HepG2 (cell line): ENCODE results near the gene ERVMER34-1. TPM values are rescaled to one million over a fixed set of nuclear protein-coding genes. Genes with fewer than 3 reads are reported as not detected.
A peak's percentile ranks its signal among the peaks of the same experiment; 100 is the strongest.

Experiments
- ATRX ChIP-seq: sonication (generic); formaldehyde crosslinking; IDR thresholded peaks from 2 replicates; pipeline ENCODE4 v1.4.0; 2020; ENCODE audit warnings: missing genetic modification reagents, borderline replicate concordance
- BRCA1 ChIP-seq: sonication (generic); formaldehyde crosslinking; IDR thresholded peaks from 2 replicates; pipeline ENCODE4 v1.4.0; 2020; ENCODE audit warnings: missing genetic modification reagents
- CENPX ChIP-seq: sonication (generic); formaldehyde crosslinking; IDR thresholded peaks from 2 replicates; pipeline ENCODE4 v1.9.0; 2021; ENCODE audit warnings: mild to moderate bottlenecking, missing genetic modification reagents, moderate library complexity
- GLI4 ChIP-seq: sonication (generic); formaldehyde crosslinking; IDR thresholded peaks from 2 replicates; pipeline ENCODE4 v1.5.1; 2020; ENCODE audit warnings: missing genetic modification reagents, mild to moderate bottlenecking, moderate library complexity, borderline replicate concordance
- HNF1A ChIP-seq, 2 experiments: sonication (generic) in 1 of 2; formaldehyde crosslinking in 1 of 2; IDR thresholded peaks; 2 replicates each; pipeline versions ENCODE4 v1.4.0 to v1.6.1; 2016 to 2020; ENCODE audit warnings: borderline replicate concordance in 1 of 2, low read depth in 1 of 2, mild to moderate bottlenecking in 1 of 2, missing genetic modification reagents in 1 of 2
- KDM3A ChIP-seq: IDR thresholded peaks from 2 replicates; pipeline ENCODE4 v1.6.1; 2018; ENCODE audit warnings: low read depth, missing compliant biosample characterization
- NFATC3 ChIP-seq: sonication (generic); formaldehyde crosslinking; IDR thresholded peaks from 2 replicates; pipeline ENCODE4 v1.5.1; 2020; ENCODE audit warnings: mild to moderate bottlenecking, missing genetic modification reagents
- POGZ ChIP-seq: sonication (generic); formaldehyde crosslinking; IDR thresholded peaks from 2 replicates; pipeline ENCODE4 v1.4.0; 2020; ENCODE audit warnings: mild to moderate bottlenecking, missing genetic modification reagents
- SIN3A ChIP-seq: IDR thresholded peaks from 2 replicates; pipeline ENCODE4 v1.6.1; 2011; ENCODE audit warnings: low read depth, mild to moderate bottlenecking, control low read depth, low read length, borderline replicate concordance
- SMYD3 ChIP-seq: sonication (generic); formaldehyde crosslinking; IDR thresholded peaks from 2 replicates; pipeline ENCODE4 v1.8.1; 2023; ENCODE audit warnings: mild to moderate bottlenecking, missing genetic modification reagents
- TFAP4 ChIP-seq: sonication (generic); IDR thresholded peaks from 2 replicates; pipeline ENCODE4 v1.6.1; 2016; ENCODE audit warnings: low read depth, borderline replicate concordance
- ZNF253 ChIP-seq: sonication (generic); formaldehyde crosslinking; IDR thresholded peaks from 2 replicates; pipeline ENCODE4 v1.8.0; 2022; ENCODE audit warnings: mild to moderate bottlenecking, missing genetic modification reagents, borderline replicate concordance
- ZNF337 ChIP-seq: sonication (generic); formaldehyde crosslinking; IDR thresholded peaks from 2 replicates; pipeline ENCODE4 v1.5.1; 2020; ENCODE audit warnings: missing genetic modification reagents, low read depth, mild to moderate bottlenecking, borderline replicate concordance
- ZNF33A ChIP-seq: sonication (generic); formaldehyde crosslinking; IDR thresholded peaks from 2 replicates; pipeline ENCODE4 v1.5.1; 2020; ENCODE audit warnings: missing genetic modification reagents, mild to moderate bottlenecking, moderate library complexity, borderline replicate concordance
- ZNF382 ChIP-seq: sonication (generic); formaldehyde crosslinking; IDR thresholded peaks from 2 replicates; pipeline ENCODE4 v1.5.0; 2020; ENCODE audit warnings: missing genetic modification reagents, mild to moderate bottlenecking, borderline replicate concordance
- ZNF432 ChIP-seq: sonication (generic); formaldehyde crosslinking; IDR thresholded peaks from 2 replicates; pipeline ENCODE4 v1.5.0; 2020; ENCODE audit warnings: missing genetic modification reagents, mild to moderate bottlenecking, borderline replicate concordance
- ZNF44 ChIP-seq: sonication (generic); formaldehyde crosslinking; IDR thresholded peaks from 2 replicates; pipeline ENCODE4 v1.5.1; 2020; ENCODE audit warnings: mild to moderate bottlenecking, missing genetic modification reagents
- ZNF441 ChIP-seq: sonication (generic); formaldehyde crosslinking; IDR thresholded peaks from 2 replicates; pipeline ENCODE4 v1.7.0; 2021; ENCODE audit warnings: missing genetic modification reagents, borderline replicate concordance
- ZNF710 ChIP-seq: sonication (generic); formaldehyde crosslinking; IDR thresholded peaks from 2 replicates; pipeline ENCODE4 v1.5.0; 2020; ENCODE audit warnings: mild to moderate bottlenecking, missing genetic modification reagents, borderline replicate concordance
- ZNF784 ChIP-seq: sonication (generic); formaldehyde crosslinking; IDR thresholded peaks from 2 replicates; pipeline ENCODE4 v1.5.1; 2020; ENCODE audit warnings: missing genetic modification reagents, mild to moderate bottlenecking, borderline replicate concordance
- polyA plus RNA-seq, 8 experiments: library from polyadenylated mRNA; depleted of rRNA in 3 of 8; stranded (reverse) in 7 of 8; unstranded in 1 of 8; fragments of >200 nt; fragmentation: Illumina TruSeq in 4 of 8; extraction: Trizol in 4 of 8; gene quantifications; 2 replicates each; pipeline versions ENCODE4 v1.2.1 to v1.2.3, GENCODE V29; 2011 to 2016; ENCODE audit warnings: low read depth in 4 of 8, missing spikeins in 1 of 8, mixed read lengths in 1 of 8; ENCODE audit not compliant: insufficient read depth in 1 of 8
- total RNA-seq, 5 experiments: library from RNA; depleted of rRNA; stranded (reverse); fragments of >200 nt; fragmentation: Illumina TruSeq; extraction: Trizol; gene quantifications; 2 replicates each; pipeline ENCODE4 v1.2.3, GENCODE V29; 2016; ENCODE audit warnings: low read depth in 1 of 5

ERVMER34-1 gene
- total and polyA plus RNA-seq, 2 of the 13 experiments (the other 11 are each of a cell fraction or from before 2014, with no cell fraction given) = 0.04 to 0.35 TPM

- no peak for TF ChIP-seq ZNF44 (CRISPR knock-in tag)
- TF ChIP-seq CENPX = no peak
- TF ChIP-seq ATRX (CRISPR knock-in tag) = no peak
- peak; percentile 29; the same call in 1 of the 2 replicates for TF ChIP-seq NFATC3
- peak; percentile 78 for TF ChIP-seq SIN3A
- no peak for TF ChIP-seq ZNF337 (CRISPR knock-in tag)
- no peak for TF ChIP-seq ZNF253 (CRISPR knock-in tag)
- TF ChIP-seq ZNF784 = peak; percentile 70; the same call in 1 of the 2 replicates
- 0 out of 2 replicates have a peak, but pooled peaks have one; percentile 68 for TF ChIP-seq SMYD3 (CRISPR knock-in tag)
- no peak for TF ChIP-seq KDM3A
- TF ChIP-seq HNF1A (IDR thresholded peaks at IDR 0.05; ENCODE audit: low read depth) = no peak
- no peak for TF ChIP-seq HNF1A (CRISPR knock-in tag; IDR thresholded peaks at IDR 0.05; ENCODE audit: borderline replicate concordance)
- no peak for TF ChIP-seq GLI4 (CRISPR knock-in tag)
- 0 out of 2 replicates have a peak, but pooled peaks have one; percentile 50 for TF ChIP-seq ZNF33A
- peak; percentile 62; the same call in 1 of the 2 replicates for TF ChIP-seq BRCA1 (CRISPR knock-in tag)
- TF ChIP-seq ZNF441 (CRISPR knock-in tag) = peak; percentile 59; the same call in 1 of the 2 replicates
- no peak; the same call in 1 of the 2 replicates for TF ChIP-seq ZNF710 (CRISPR knock-in tag)
- peak; percentile 94 for TF ChIP-seq TFAP4
- TF ChIP-seq ZNF432 (CRISPR knock-in tag) = no peak
- TF ChIP-seq ZNF382 (CRISPR knock-in tag) = no peak
- TF ChIP-seq POGZ (CRISPR knock-in tag) = peak; percentile 72
Measured at GRCh38 chr4:52712251-52713130, 38.7 kb downstream of the ERVMER34-1 start (continued).
